SIG-M5 (cell line): ENCODE results near the gene CDC5L.

ENCODE experiments used
- DNase-seq: peaks from one replicate; lab custom pipeline; 2025; lab: John Stamatoyannopoulos, UW

CDC5L gene

DNA sequence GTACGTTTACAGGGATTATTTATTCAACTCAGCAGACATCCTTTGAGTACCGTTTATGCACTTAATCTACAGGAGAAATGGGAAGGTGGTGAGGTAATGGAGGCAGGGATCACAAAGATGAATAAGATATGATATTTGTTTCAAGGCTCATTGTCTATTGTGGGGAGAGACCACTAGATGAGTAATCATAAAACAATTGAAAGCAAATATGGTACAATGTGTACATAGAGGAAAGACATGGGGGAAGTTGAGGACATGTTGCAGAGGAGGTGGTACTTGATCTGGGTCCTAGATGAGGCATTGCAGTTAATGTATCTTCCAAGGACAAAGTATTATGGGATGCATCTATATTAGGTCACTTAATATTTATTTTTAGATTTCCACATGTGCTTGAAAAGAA lies 13.7 kb upstream of the CDC5L start:
- DNase-seq: no peak

DNA sequence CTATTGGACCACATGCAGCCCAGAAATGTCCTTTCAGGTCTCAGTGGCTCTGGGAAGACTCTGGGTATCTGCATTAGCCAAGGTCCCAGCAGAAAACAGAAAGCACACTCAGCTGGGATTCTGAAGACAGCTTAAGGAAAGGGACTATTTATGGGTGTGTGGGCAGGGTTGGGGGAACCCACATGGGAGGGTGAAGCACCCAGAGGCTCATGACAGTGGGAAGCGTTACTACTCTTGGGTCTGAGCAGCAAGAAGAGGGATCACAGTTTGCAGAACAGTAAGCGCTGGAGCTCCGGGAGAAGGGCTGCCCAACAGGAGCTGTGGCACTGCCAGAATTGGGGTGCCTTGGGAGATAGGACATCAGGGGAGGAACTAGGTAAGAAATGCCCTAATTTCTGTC lies 12.4 kb upstream of the CDC5L start:
- DNase-seq: no peak

- no peak for DNase-seq
Observed at GRCh38 chr6:44377484-44377883, 10.0 kb upstream of the CDC5L start.

- DNase-seq: no peak
Observed at GRCh38 chr6:44377971-44378370, 9.5 kb upstream of the CDC5L start.

- DNase-seq: peak; percentile 50
Observed at GRCh38 chr6:44381739-44382138, 5.8 kb upstream of the CDC5L start.

GRCh38 chr6:44386364-44386928 lies 1.1 kb upstream of the CDC5L start:
- no peak for DNase-seq

GRCh38 chr6:44386929-44387345 lies 569 bp upstream of the CDC5L start:
- no peak for DNase-seq

DNA sequence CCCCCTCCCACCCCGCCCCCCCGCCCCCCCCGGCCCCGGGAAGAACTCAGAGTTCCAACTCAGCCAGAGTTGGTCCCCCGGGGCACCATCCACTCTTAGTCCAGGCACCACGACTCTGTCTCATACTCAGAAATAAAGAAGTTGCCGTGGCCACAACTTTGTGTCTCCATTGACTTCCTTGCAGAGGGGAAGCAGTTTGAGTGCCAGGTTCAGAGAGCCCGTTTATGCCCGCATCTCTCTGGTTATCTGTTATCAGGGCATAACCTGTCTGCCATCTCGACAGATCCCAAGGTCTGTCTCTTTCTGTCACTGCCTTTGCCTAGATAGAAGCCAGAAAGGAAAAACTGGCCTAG lies 605 bp downstream of the CDC5L start:
- no peak for DNase-seq

DNA sequence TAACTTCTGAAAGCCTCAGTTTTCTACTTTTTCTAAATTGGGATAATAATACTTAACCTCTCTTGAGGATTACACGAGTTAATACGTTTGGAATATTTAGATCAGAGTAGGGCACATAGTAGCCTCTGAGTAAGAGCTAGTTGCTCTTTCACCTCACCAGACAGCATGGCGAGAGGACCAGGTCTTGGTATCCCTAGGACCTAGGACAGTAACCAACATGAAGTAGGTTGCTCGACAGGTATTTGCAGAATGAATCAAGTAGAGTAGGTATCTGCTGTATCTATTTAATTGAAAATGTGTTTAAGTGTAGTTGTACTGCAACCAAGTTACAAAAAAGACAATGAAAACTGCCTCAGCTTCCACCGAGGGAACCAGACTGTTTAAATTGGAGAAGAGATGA lies 1.4 kb downstream of the CDC5L start:
- no peak for DNase-seq

DNA sequence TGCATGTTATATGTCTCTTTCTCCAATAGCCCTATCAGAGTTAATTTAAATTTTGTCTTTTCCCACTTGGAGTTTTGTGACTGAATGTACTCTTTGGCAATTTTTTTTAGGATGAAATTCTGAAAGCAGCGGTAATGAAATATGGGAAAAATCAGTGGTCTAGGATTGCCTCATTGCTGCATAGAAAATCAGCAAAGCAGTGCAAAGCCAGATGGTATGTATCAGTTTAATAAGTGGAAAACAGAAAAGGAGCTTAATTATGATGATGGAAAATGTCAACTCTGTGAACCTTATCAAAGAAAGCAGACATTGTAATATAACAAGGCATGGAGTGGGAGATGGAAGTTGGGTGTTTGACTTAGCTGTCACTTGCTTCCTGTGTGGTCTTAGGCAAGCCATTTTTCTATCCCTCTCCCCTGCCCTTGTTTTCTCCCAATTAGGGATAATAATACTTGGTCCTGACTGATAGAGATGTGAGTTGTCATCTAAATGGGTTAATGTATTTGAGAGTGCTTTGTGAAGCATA lies 2.7 kb downstream of the CDC5L start:
- DNase-seq: no peak

- no peak for DNase-seq
Observed at GRCh38 chr6:44395501-44395900, 8.0 kb downstream of the CDC5L start.

DNA sequence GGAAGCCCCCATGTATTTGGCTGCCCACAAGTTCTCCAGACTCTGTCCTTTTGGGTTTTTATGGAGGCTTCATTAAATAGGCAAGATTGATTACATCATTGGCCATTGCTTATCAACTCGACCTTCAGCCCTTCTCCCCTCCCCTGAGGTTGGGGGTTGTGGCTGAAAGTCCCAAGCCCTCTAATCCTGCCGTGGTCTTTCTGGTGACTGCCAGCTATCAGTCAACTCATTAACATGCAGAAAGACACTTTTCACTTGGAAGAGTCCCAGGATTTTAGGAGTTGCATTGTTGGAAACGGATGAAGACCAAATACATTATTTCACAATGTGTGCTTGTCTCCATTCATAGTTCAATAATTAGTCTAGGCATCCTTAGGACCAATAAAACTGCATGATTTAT lies 9.5 kb downstream of the CDC5L start:
- no peak for DNase-seq

DNA sequence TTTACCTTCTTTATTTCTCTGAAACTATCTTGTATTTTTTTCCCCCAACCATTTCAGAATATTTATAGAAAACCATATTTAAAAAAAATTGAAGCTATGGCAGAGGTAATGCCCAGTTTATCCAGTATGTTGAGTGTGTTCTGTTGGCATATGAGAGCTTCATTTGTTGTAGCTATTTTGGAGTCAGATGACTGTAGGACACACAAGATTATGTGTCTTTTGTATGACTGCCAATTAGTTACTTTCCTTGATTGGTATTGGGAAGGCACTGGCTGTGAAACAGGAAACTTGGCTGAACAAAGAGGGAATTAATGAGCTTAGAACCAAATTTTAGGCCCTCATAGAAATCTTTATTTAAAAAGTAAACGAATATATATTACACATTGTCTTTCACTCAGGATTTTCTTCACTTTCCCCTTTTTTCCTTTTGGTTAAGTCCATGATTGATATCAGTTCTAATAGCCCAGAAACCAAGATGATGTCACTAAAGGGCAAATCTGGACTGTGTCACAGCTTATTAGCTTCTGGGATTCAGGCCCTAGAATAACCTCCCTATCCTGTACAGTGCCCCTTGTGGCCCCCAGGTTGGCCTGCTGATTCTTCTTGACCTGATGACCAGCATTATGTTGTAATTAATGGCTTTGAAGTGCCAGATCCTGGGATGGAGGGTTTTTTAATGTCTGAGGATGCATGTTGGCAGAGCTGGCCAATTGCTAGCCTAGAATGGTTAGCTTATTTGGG lies 10.1 kb downstream of the CDC5L start:
- DNase-seq: no peak

GRCh38 chr6:44399991-44400390 lies 12.5 kb downstream of the CDC5L start:
- DNase-seq: no peak

DNA sequence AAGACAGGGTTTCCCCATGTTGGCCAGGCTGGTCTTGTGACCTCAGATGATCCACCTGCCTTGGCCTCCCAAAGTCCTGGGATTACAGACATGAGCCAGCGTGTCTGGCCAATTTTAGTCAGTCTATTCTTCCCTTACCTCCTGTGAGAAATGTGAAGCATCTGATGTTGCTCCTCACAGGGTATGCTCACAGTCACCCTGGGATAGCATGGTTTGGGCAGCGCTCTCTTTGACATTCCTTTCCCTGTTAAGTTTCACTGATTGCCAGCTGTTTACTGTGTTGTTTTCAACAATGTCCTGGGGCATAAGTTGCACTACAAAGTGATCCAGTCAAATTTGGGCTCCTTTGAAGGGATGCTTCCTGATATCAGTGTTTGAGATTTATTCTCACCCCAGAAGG lies 13.1 kb downstream of the CDC5L start:
- no peak for DNase-seq

GRCh38 chr6:44401138-44401537 lies 13.6 kb downstream of the CDC5L start:
- no peak for DNase-seq

DNA sequence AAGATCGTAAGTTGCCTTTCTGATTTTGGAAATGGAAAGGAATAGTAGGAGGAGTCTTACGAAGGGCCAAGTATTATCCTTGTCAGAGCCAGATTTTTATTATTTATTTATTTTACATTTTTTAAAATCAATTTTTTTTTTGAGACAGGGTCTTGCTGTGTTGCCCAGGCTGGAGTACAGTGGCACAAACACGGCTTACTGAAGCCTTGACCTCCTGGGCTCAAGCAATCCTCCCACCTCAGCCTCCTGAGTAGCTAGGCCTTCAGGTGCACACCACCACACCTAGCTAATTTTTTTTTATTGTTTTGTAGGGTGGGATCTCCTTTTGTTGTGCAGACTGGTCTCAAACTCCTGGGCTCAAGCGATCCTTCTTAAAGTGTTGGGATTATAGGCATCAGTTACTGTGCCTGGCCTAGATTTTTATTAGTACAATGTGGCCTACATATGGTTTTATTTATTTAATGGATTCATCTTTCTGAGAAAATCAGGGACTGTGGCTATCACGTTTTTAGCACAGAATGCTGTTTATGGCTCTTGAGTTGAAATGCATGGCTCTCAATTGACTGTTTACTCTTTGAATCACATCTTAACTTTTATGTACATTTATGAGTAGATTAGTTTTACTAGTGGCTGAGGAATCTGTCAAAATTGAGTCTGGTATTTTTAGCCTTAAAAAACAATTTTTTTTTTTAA lies 16.7 kb downstream of the CDC5L start:
- DNase-seq: no peak

- no peak for DNase-seq
Observed at GRCh38 chr6:44404715-44405099, 17.2 kb downstream of the CDC5L start.

GRCh38 chr6:44407951-44408670 lies 20.6 kb downstream of the CDC5L start:
- no peak for DNase-seq

DNA sequence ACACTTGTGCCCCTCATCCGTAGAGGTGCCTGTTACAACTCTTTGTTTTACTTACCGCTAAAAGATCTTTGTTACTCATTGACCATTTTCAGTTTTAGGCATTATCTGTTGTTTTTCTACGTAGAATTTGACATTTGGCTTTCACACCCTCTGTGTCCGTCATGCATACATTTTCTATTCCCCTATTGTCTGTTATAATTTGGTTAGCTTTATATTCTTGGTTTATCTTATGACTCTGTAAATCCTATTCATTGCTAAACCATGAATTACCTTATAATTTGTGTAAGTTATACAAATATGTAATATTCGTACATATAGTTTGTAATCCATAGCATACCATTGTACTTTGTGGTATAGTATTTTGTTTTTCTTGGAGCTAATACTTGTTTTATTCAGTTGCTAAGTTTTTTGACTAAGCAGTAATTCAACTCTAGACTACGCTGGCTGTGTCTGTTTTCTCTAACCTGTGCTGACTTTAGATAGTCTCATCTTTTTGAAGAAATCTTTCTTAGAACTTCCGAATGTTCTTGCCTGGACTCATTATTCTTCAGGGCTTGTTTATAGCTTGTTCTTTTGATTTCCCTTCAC lies 21.8 kb downstream of the CDC5L start:
- no peak for DNase-seq

DNA sequence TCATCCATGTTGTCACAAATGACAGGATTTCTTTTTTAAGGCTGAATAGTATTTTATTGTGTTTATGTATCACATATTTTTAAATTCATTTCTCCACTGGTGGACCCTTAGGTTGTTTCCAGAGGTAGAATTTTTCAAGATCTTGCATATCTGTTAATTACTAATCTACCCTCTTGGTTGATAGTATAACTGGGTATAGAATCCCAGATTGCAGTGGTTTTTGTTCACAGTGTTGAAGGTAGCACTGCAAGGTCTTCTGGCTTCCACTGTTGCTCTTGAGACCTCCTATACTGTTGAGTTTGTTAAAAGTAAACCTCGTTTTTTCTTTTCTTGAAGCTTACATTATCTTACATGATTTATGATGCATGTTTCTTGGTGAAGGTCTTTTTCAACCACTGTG lies 22.9 kb downstream of the CDC5L start:
- DNase-seq: no peak

DNA sequence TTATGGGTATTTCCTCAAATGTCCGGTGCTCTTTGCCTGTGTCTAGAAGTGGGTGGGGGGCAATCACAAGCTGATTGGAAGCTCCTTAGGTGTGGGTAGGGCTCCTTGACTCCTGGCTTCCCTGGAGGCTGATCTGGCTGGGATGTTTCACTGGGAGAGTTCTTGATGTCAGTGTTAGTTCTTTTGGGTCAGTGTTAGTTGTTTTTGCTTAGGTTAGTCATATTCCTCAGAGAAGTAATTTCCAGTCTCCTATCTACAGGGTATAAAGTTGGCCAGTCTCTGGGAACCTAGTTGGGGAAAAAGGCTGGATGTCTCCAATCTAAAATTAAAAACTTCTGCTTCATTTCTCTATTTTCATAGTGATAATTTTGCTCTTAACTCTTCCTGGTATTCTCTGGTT lies 23.6 kb downstream of the CDC5L start:
- DNase-seq: no peak
